ENCODE data around the gene ENTPD1. TPM values are rescaled to one million over a fixed set of nuclear protein-coding genes. Genes with fewer than 3 reads are reported as not detected.

The ENTPD1 gene
- total RNA-seq, 1 experiment from 2014 or later = 0.37 TPM

DNA sequence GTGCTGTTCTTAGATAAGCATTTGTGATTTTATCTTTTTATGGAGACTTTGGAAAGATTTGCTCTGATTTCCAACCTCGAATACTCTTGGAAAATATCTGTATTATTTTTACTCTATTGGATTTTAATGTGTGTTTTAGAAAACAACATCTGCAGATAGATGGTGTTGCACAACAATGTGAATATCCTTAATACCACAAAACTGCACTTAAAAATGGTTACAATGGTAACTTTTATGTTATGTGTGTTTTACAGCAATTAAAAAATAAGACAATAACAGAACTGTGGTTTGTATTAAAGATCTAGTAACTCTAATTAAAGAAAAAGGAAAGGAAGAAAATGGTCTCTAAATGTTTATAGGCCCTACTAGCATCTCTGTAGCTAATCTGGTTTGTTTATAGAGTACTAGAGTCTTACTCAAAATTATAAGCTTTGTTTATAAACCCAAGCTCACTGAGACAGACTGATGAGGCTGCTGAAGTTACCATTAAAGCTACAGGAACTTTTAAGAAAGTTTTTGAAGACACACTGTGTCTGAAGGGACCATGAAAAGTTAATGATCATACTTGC, 77.2 kb downstream of the ENTPD1 start:
- H3K36me3 ChIP-seq (ENCODE audit: control insufficient read depth in 1 of 2, insufficient read depth in 2 of 2, low read length in 2 of 2) = no peaks in the 10 kb centered on the region
- no peak overlapping the region for H3K4me2 ChIP-seq (ENCODE audit: low read length)
- no peaks in the 10 kb centered on the region for H4K20me1 ChIP-seq (ENCODE audit: insufficient read depth)
- ATAC-seq (no peak), DNase-seq (ENCODE audit: low read depth, low spot score) (no peak)
- no peak overlapping the region for H3K27ac ChIP-seq (ENCODE audit: low read depth, low read length)
- POLR2A ChIA-PET = no interaction called here
- no peak overlapping the region for H3K9ac ChIP-seq (ENCODE audit: low read length)
- H2AFZ ChIP-seq (ENCODE audit: low read depth, low read length, poor library complexity, severe bottlenecking) = no peak overlapping the region
- no TSS peak for BruUV-seq (replicated peaks)
- CTCF ChIA-PET = interaction anchor here (1.0 to 1.5 kb wide), 2 partner anchors 9 to 139 kb away, joined by 3 to 8 read pairs; partner anchors contain the start of gene TCTN3
- RAD21 ChIA-PET (ENCODE audit: low non-redundant PET in 1 of 2, low total read pairs in 2 of 2, uncharacterized antibody in 2 of 2, unreplicated experiment in 2 of 2) = no interaction called here
- no peaks in the 10 kb centered on the region for H3K4me1 ChIP-seq (ENCODE audit: control insufficient read depth in 1 of 2, insufficient read depth in 2 of 2, low read length in 2 of 2)
- H3K27me3 ChIP-seq (ENCODE audit: insufficient read depth, low read length) = no peaks in the 10 kb centered on the region
- no peaks in the 10 kb centered on the region for H3K9me2 ChIP-seq (ENCODE audit: insufficient read depth)
- H3K79me2 ChIP-seq (ENCODE audit: insufficient read depth, low read length) = no peaks in the 10 kb centered on the region
- intact Hi-C loops (cut with micrococcal nuclease) = no loop called here
- TF ChIP-seq SIN3A (IDR thresholded peaks at IDR 0.05; ENCODE audit: low read depth) (no peak), POLR2A (IDR thresholded peaks at IDR 0.05; ENCODE audit: borderline replicate concordance, extremely low read depth, insufficient read depth, insufficient read length) (no peak), SRF (IDR thresholded peaks at IDR 0.05; ENCODE audit: low read depth) (no peak), FOSL1 (IDR thresholded peaks at IDR 0.05; ENCODE audit: low read depth) (no peak), YY1 (IDR thresholded peaks at IDR 0.05; ENCODE audit: extremely low read depth, insufficient replicate concordance, low read depth, low read length) (no peak), SP1 (IDR thresholded peaks at IDR 0.05; ENCODE audit: low read depth) (no peak)
- TF ChIP-seq, protein P1, sequence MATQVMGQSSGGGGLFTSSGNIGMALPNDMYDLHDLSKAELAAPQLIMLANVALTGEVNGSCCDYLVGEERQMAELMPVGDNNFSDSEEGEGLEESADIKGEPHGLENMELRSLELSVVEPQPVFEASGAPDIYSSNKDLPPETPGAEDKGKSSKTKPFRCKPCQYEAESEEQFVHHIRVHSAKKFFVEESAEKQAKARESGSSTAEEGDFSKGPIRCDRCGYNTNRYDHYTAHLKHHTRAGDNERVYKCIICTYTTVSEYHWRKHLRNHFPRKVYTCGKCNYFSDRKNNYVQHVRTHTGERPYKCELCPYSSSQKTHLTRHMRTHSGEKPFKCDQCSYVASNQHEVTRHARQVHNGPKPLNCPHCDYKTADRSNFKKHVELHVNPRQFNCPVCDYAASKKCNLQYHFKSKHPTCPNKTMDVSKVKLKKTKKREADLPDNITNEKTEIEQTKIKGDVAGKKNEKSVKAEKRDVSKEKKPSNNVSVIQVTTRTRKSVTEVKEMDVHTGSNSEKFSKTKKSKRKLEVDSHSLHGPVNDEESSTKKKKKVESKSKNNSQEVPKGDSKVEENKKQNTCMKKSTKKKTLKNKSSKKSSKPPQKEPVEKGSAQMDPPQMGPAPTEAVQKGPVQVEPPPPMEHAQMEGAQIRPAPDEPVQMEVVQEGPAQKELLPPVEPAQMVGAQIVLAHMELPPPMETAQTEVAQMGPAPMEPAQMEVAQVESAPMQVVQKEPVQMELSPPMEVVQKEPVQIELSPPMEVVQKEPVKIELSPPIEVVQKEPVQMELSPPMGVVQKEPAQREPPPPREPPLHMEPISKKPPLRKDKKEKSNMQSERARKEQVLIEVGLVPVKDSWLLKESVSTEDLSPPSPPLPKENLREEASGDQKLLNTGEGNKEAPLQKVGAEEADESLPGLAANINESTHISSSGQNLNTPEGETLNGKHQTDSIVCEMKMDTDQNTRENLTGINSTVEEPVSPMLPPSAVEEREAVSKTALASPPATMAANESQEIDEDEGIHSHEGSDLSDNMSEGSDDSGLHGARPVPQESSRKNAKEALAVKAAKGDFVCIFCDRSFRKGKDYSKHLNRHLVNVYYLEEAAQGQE (IDR thresholded peaks at IDR 0.05; ENCODE audit: low read depth) = no peak
- no peak overlapping the region for H3K4me3 ChIP-seq (replicated peaks in 1 of 2; ENCODE audit: low read depth in 1 of 2, low read length in 2 of 2)
- H3K9me3 ChIP-seq (ENCODE audit: control insufficient read depth in 1 of 2, insufficient read depth in 1 of 2, low read depth in 1 of 2, low read length in 2 of 2) = no peaks in the 10 kb centered on the region
